ENCODE data around the gene NKD2.

GRCh38 chr5:994821-995220, 13.8 kb upstream of the NKD2 start:
- TF ChIP-seq REST (IDR thresholded peaks at IDR 0.05; ENCODE audit: insufficient read depth in 1 of 2, low read depth in 2 of 2, low read length in 1 of 2), result no peak
- no peak for TF ChIP-seq SIN3A (IDR thresholded peaks at IDR 0.05; ENCODE audit: borderline replicate concordance, insufficient read depth, low read depth, low read length)
- no peak; the same call in 1 of the 2 replicates for TF ChIP-seq CTCF (IDR thresholded peaks at IDR 0.05)

Measured in Panc1 (cell line).